GM19328 (cell line): Measurements from ENCODE around the gene SULT6B1.
"Not testable (repeated sequence)": the region's sequence is repeated elsewhere in the genome, so short reads cannot be mapped to it uniquely, and the experiment has no call there.

ENCODE experiments used
- ATAC-seq: cut with Tn5 transposase; IDR thresholded peaks from one replicate; pipeline ENCODE4 v1.9.1; 2021; ENCODE audit warnings: mild to moderate bottlenecking, moderate library complexity; ENCODE audit not compliant: unreplicated experiment

SULT6B1 gene, protein sequence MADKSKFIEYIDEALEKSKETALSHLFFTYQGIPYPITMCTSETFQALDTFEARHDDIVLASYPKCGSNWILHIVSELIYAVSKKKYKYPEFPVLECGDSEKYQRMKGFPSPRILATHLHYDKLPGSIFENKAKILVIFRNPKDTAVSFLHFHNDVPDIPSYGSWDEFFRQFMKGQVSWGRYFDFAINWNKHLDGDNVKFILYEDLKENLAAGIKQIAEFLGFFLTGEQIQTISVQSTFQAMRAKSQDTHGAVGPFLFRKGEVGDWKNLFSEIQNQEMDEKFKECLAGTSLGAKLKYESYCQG

DNA sequence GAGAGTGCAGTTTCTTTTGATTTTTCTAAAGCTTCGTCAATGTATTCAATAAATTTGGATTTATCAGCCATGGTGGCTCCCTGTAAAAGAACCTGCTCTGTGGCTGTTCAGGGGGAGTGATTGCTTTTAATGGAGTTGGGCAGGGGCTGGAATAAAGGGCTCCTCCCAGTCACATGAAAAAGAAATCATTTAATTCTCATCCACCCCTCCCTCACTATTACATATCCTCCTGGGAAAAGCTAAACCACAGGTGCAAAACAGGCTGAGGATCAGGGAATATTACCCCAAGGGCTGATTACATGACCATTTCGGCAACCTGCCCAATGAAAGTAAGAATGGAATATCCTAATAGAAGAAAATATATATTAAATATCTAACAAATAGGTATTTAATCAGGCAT lies at the start of gene SULT6B1:
SULT6B1 (minus strand) TSS at position 101 of the 400 bp plus-strand sequence; CDS start at position 71, 30 bp downstream.
- no peak for ATAC-seq

DNA sequence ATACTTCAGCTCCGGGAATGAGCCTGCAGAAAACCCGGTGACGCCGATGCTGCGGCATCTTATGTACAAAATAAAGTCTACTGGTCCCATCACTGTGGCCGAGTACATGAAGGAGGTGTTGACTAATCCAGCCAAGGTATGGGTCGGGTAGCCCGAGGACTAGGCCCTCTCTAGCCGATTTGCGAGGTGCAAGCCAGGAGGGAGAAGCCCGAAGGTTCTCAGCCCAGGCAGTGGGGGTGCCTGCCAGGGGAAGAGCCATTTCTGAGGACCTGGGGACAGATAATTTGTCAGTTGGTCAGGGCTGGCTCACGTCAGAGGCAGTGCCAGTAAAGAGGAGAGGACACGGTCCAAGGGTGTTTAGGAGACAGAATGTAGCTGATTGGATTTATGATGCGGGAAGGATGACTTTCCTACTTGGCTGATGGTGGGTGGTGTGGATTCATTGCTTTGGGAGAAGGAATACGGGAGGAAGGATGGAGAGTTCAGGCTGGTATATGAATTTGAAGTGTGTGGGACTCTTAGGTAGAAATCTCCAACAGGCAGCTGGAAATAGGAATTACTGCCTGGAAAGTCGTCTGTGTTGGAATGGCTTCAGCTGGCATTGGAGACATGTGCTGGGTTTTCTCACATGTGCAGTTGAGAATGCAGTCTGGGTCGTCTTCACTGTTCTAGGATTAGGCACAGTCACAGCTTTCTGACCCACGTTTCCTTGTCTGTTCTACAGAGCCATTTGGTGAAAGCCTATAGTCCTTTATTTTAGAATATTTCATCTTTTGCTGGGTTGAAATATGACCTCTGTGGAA lies 43.9 kb upstream of the SULT6B1 start:
- ATAC-seq, result no peak

DNA sequence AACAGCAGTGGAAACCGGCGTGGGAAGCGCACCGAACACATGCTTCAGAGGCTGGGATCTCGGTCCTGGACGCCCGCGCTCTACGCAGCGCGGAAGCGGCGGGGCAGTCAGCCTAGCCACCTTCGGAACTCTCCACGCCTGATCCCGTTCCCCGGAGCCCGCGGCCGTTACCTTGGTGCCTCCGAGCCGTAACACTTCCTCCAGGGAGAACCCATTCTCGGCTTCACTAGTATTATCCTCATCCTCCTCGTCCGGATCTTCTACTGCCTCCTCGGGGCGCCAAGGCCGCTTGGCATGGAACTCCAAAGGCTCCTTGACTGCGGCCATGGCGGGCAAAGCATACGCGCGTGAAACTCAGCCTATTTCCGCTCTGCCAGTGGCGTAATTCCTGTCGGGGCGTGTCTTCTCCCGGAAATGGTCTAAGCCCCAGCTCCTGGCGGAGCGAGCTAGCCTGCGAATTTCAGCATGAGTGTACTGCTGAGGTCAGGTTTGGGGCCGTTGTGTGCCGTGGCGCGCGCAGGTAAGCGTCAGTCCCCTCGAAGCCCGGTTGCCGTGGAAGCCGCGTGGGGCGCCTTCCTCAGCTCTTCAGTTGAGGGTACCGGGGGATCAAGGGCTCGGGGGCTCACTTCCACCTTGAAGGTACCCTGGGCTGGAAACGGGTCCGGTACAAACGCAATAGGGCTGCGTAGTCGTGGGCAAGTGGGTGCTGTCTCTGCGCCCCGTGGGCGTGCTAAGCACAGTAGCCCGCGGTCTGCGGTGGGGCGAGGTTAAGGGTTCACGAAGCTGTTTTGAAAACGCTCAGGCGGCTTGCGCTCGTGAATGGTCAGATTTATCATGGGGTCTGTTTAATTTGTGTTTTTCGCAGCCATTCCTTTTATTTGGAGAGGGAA lies 43.0 kb upstream of the SULT6B1 start, which contains the start of the genes CEBPZ and NDUFAF7:
CEBPZ (minus strand) TSS at position 356 of the 890 bp plus-strand sequence; CDS start at position 327, 29 bp downstream.
NDUFAF7 (plus strand) TSS at position 418 of the 890 bp plus-strand sequence; CDS start at position 466, 48 bp downstream.
- ATAC-seq, result peak; percentile 94

DNA sequence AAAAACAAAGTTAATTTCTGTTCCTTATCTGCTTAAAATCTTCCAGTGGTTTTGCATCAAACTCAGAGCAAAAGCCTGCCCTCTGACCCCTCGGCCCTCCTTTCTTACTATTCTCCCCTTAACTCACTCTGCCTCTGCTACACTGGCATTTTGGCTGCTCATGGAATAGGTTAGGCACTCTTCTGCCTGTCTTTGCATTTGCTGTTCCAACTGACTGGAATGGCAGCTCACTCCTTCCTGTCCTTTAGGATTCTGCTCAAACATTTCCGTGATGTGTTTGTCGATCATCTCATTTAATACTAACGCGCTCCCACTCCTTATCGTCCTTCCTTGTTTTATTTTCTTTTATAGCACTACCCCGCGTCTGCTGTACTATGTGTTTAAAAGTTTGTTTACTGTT lies 42.1 kb upstream of the SULT6B1 start:
- ATAC-seq, result no peak

DNA sequence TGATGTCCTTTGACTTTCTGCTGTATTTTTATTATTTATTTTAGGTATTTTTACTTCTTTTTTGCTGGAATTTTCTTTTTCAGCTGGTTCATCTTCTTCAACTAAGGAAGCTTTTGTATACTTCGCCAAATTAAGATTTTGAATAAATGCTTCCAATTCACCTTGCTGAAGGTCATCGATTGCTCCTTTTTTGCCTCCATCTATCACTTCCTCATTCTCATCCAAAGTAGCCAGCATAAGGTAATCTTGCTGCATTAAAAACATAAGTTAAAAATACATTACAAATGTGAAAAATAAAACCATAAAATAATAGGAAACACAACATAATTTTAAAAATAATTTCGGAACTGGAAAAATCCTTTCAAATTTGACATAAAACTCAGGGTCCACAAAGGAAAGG lies 40.3 kb upstream of the SULT6B1 start:
- ATAC-seq, result no peak

DNA sequence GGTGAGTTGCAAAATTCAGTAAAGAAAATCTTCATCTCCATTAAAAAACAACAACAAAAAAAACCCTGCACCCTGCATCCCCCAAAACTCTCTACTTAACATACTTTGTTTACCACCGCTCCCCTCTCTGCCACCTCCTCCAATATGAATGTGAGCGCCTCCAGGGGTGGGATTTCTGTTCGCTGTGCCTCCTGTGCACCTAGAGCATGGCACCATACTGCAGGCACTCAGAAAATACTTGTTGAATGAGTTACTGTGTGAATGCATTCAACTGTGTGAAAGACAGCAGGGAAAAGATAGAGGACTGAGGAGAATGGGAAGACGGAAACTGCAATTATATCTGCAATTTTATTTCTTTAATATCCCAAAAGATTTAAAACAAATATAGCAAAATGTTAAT lies 38.4 kb upstream of the SULT6B1 start:
- no peak for ATAC-seq

DNA sequence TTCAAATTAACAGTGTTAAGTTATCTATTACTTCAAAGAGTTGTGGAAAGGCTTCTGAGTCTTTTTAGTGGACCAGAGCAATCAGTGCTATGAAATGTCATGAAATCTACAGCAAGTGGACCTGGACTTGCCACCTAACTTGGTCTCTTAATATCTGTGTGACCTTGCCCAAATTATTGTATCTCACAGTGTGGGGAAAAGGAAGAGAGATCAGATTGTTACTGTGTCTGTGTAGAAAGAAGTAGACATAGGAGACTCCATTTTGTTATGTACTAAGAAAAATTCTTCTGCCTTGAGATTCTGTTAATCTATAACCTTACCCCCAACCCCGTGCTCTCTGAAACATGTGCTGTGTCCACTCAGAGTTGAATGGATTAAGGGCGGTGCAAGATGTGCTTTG lies 36.7 kb upstream of the SULT6B1 start:
- not testable (repeated sequence) for ATAC-seq

DNA sequence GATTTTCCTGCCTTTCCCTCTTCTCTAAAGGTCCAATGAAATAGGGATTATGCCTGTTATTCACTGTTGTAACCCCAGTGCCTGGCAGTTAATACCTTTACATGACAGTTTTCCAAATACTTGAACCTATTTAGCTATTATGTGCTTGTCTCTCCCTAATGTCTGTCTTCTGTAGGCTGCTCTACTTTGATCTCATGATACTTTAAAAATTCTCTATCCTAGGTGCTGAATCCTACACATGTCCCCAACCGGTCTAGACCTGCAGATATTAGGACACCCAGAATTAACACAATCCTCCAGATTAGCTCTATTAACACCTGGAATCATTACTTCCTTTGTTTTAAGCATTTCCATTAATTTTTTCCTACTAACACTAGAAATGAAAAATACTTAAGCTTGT lies 35.6 kb upstream of the SULT6B1 start:
- ATAC-seq, result no peak

DNA sequence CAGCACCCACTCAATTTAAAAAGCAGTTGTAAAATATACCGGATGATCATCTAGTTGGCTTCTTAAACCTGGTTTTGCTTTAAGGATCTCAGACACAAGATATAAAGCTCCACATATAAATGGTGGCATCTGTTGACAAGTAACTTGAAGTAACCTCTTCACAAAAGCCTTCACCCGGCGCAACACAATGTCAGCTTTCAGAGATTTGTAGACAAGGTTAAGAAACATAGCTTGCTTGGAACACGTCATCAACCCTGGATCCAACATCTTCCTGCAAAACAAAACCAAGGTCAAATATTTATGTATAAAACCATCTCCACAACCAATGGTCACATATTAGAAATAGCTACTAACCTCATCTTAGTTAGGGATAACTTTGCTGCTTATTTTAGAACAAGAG lies 34.7 kb upstream of the SULT6B1 start:
- no peak for ATAC-seq

DNA sequence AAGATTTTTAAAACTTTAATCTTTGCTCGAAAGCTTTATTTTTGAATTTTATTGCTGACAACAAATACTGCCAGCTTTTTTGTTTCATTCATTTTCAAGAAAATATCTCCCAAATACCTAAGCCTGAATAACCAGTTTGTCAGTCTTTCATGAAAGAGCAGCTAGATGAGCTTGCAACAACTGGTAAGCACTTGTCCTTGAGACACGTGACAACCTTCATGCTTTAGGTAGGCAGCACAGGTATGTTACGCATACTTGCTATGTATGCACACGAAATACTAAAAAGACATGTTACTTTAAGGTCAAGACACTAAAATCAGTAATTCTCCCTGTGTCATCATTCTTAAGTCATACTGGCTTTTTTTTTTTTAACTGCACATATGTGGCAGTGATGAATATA lies 30.6 kb upstream of the SULT6B1 start:
- no peak for ATAC-seq

DNA sequence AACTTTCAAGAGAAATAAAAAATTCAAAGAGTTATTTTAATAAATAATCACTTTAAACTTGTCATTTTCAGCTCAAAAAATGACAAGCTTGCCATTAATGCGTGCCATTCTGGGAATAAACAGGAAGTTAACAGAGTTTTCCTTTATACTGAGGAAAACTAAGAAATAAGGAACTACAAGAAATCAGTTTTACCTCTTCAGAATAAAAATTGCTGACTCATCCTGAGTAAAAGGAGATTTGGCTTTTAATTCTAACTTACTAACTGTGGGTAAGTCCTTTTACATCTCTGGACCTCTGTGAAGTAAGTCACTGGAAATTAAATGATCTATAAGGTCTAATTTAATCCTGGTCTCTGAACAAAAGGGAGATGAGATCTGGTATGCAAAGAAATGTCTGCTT lies 26.8 kb upstream of the SULT6B1 start:
- no peak for ATAC-seq

DNA sequence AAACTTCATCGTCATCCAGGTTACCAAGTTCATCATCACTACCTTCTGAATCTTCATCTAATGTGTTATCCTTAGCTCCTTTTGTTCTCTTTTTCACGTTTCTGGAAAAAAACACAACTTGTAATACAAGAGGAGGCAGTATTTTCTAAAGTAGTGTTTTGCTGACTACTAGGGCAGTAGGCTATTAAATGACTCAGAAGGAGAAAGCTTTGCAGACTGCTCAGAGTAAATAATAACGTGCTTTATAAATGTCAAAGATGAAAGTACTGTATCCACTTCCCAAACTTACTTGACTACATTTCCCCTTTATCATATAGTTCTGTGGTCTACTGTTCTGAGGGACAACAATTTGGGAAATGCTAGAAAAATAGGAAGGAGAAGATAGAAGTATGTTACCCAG lies 23.5 kb upstream of the SULT6B1 start:
- no peak for ATAC-seq

DNA sequence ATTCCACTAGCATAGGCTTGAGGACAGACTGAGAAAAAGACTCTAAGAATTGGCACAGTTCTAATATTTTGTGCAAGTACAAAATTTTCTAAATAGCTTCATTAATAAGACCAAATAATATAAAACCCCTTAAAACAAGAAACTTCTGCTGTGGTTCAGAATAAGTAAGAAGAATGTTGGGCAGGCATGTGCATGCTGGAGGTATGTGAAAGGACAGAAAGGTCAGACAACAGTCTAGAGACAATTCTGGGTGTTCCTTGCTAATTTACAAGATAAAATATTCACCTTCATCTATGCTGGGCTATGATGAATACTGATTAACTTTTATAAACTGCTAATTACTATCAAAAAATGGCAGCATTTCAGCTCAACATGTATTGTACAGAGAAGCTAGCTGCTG lies 22.7 kb upstream of the SULT6B1 start:
- no peak for ATAC-seq

DNA sequence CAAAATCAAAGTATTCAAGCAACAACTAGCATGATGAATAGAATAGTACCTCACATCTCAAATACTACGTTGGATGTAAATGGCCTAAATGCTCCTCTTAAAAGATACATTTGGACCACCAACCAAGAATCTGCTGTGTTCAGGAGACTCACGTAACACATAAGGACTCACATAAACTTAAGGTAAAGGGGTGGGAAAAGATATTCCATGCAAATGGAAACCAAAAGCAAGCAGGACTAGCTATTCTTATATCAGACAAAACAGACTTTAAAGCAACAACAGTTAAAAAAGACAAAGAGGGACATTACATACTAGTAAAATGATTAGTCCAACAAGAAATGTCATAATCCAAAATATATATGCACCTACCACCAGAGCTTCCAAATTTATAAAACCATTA lies 18.3 kb upstream of the SULT6B1 start:
- ATAC-seq, result not testable (repeated sequence)

DNA sequence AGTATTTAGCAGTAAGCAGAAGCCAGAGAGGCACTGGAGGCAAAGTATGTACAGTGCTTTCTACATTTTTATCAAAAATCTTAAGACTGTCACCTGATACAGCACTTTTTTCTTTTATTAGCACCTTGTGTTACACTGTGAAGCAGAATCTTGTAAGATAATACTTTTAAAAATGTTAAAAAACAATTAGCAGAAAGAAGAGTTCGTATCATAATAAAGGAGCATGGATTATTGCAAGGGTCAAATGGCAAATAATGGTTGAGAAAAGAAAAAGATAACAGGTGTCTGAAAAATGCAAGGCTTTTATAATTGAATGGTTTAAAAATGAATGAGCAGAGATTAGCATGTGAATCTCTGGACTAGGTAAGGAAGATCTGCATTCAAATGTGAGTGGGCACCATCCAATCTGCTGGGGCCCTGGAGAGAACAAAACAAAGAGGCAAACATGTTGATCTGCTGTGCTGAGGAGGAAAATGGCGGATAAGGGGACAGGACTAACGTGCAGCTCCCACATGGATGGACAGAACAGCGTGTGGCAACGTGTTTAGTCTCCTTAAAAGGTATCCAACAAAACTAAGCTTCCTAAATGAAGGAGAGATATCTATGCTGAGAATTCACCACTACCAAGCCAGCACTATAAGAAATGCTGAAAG lies 17.3 kb upstream of the SULT6B1 start:
- ATAC-seq, result no peak

DNA sequence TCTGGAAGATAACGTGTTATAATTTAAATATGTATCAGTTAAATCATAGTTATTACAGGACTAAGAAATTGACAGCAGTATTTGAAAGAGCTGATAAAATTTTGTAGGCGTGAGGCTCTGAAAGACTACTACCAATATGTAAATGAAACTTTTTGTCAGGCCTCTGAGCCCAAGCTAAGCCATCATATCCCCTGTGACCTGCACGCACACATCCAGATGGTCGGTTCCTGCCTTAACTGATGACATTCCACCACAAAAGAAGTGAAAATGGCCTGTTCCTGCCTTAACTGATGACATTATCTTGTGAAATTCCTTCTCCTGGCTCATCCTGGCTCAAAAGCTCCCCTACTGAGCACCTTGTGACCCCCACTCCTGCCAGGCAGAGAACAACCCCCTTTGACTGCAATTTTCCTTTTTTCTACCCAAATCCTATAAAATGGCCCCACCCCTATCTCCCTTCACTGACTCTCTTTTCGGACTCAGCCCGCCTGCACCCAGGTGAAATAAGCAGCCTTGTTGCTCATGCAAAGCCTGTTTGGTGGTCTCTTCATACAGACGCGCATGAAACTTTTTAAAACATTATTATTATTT lies 16.7 kb upstream of the SULT6B1 start:
- not testable (repeated sequence) for ATAC-seq

DNA sequence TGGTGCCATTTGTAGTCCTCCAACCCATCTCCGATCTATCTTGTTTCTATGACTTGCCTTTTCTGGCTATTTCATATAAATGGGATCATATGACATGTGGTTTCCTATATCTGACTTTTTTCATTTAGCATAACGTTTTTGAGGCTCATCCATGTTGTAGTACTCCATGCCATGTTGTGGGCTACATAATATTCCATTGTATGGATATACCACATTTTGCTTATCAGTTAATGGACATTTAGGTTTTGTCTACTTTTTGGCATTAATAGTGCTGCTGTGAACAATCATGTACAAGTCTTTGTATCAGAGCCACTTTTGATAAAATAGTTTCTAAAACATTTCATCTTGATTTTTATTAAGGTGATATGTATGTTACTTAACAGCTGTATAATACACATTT lies 15.2 kb upstream of the SULT6B1 start:
- no peak for ATAC-seq

DNA sequence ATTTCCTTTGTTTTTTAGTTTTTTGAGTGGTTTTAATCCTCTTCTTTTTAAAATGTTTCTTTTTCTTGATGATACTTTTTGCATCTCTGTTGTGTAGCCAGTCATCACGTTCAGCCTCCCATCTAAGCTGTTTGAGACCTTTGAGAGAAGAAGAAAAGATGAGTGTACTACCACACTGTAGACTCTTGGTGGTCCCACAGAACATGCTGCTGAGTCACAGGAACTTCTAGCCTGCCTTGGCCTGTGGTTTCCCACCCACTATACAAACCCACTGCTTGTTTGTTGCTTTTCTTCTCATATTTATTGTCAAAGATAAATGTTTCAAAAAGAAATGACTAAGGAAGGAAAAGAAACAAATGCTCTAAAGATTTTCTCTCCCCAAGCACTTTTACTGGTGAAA lies 13.3 kb upstream of the SULT6B1 start:
- ATAC-seq, result no peak

DNA sequence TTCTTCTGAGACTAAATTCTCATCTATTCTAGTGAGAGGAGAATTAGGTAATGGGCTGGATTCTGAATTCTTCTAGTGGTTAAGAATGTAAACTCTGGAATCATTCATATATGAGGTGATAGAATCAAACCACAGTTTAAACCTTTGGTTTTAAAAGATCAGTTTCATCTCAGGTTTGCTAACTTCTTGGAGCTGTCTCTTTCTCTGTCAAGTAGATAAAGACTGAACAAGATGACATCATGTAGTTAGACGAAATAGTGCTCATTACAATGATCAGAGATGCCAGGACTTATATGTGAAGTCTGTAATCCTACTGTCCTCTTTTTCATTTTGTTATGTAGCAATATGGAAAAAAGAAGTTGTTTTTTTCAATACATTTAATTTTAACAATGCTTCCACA lies 12.7 kb upstream of the SULT6B1 start:
- no peak for ATAC-seq

DNA sequence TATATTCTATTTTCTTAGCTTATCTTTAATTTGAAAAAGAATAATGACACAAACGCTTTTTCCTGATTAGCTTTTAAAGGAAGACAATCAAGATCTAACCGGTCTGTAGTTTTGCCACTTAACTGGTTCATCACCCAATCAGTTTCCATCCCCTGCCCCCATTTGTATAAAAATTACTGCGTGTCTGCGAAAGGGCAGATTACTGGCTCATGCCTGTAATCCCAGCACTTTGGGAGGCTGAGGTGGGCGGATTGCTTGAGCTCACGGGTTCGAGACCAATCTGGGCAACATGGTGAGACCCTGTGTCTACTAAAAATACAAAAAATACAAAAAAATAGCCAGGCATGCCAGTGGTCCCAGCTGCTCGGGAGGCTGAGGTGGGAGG lies 10.2 kb upstream of the SULT6B1 start:
- no peak for ATAC-seq
